Heart left ventricle (tissue), 13 donors: ENCODE results near the gene FREM2.

Experiments used
- CTCF ChIP-seq, 12 donors: fragments of 200-600 bp; sonication (generic) in 4 of 12; IDR thresholded peaks; one replicate each; pipeline versions ENCODE4 v1.5.0 to v1.8.0; 2018 to 2022; ENCODE audit warnings: antibody characterized with exemption in 12 of 12, mild to moderate bottlenecking in 5 of 12
- POLR2A ChIP-seq, 2 donors: fragments of 450-650 bp; IDR thresholded peaks; one replicate each; pipeline ENCODE4 v1.6.1; 2017; ENCODE audit warnings: antibody characterized with exemption in 2 of 2, mild to moderate bottlenecking in 2 of 2, moderate library complexity in 2 of 2
- donor health status: ischemic (EF 13 %, LVEDD 7.1; RV severe dilation, severe dysfunction).
- donor health status: DM: no; HTN: yes; CAD: no.
- donor health status: DM: no; HTN: no; CAD: no.
- donor health status: ischemic (EF 25% LVEDD 6.9; RV normal size, moderate dysfunction).
- donor health status: ischemic (EF 25% LVEDD 5.7; RV mildly dilated, moderate dysfunction).
- donor health status: ischemic (EF 35%, LVEDD 5.7; RV mildly dilated, moderate dysfunction).
- donor health status: nonischemic (EF 11% LVEDD 7.7; RV severe dilation, severe dysfunction).
- donor health status: DM: yes; HTN: yes; CAD: no.
- donor health status: PGD.
- donor health status: ischemic (EF 29% LVEDD 5.4; RV normal size, mild dysfunction).
- donor health status: nonischemic (EF 23%, LVEDD 6.1; RV moderate dilation, normal function).

GRCh38 chr13:38900188-38900587, 213.3 kb downstream of the FREM2 start:
- TF ChIP-seq CTCF (IDR thresholded peaks at IDR 0.05) (no peak), POLR2A (IDR thresholded peaks at IDR 0.05) (no peak)
